Measurements from ENCODE around the gene LHFPL3.

- TF ChIP-seq CTCF (IDR thresholded peaks at IDR 0.05) (no peak), EP300 (IDR thresholded peaks at IDR 0.05) (no peak)
Measured at GRCh38 chr7:104652865-104653264, 324.5 kb downstream of the LHFPL3 start.

Data from esophagus muscularis mucosa (tissue), 3 donors.